NCI-H82 (cell line): ENCODE results near the gene ITSN2.

Source experiments
- DNase-seq: peaks from one replicate; lab custom pipeline; 2025; lab: John Stamatoyannopoulos, UW

Gene ITSN2

DNA sequence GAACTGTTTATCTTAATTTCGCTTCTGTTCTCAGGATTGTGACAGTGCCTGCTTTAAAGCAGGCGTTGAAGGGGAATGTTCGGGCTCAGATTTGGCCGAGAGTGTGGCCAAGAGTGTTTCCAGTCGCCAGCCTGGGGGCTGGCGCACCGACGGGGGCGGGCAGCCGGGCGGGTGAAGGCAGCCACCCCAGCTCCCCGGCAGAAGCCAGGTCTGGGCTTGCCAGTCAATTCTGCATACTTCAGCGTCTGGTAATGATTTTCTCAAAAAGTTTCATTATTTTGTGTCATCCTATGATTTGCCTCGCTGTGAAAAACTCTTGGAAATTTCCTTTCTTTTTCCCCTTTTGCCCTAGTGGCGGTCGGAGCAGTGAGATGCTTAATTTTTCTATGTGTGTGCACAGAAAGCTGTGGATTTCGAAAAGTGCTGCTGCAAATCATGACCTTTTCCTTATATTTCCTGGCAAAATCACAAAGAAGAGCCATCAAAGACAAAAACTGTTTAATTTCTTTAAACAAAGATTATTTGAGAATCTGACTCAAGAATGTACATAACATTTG, 184.6 kb downstream of the ITSN2 start:
- DNase-seq, result no peak

DNA sequence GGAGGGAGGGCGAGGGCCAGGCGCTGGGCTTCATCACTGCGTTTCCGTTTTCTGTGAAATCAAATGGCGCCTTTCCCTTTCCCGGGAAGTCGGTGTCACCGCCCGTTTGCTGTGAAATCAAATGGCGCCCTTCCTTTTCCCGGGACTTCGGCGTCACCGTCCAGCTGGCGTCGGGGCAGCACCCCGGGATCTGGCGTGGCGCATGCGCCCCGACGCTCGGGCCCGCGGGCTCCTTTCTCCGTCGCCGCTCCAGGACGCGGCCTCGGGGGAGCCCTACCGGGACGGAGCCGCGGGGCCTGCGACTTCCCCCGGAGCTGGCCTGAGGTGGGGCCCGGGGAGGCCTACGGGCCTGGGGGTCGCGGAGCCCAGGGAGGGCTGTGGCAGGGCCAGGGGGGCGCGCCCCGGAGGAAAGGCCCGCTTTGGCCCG, 185.5 kb downstream of the ITSN2 start, which contains the start of gene FAM228A:
FAM228A (plus strand) TSS at position 203 of the 427 bp plus-strand sequence. CDS start 428 bp downstream, outside the sequence.
- DNase-seq, result no peak

DNA sequence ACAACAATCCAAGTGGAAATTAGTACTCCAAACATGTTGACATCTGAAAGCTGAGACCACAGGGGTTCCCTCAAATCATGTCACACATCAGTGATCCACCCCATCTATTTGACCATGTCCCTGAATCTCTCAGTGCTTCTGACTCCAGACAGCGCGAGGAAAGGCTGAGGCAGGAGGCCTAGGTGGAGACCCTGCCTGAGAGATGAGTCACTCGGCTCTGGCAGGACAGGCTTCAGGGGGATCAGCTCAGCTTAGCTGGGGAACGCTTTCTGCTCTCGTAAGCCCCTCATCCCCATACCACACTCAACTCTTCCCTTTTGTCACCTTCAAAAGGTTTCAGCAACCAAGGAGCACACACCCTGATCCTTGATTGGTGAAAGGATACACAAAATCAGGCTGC, 191.3 kb downstream of the ITSN2 start:
- DNase-seq, result peak; percentile 15

DNA sequence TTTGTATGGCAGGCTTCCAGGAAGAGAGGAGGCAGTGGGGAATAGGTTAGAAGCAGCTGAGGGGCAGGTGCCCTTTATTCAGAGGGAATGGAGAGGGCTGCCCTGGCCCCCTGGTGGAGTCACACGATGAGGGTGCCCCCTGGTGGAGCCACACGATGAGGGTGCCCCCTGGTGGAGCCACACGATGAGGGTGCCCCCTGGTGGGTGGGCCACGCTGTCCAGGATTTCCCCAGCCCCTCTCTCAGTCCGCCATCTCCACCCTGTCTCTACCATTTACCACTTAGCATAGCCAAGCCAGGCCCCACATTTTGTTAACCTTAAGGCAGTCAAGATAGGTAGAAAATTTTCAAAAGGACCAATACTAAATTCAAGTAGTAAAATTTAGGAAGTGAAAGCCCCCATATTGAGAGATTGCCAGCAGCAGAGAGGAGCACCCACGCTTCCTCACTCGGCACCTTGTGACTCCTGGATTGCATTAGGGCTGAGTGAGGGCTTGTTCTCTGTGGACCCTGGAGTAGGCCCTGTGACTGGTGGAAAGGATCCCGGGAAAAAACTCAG, 195.8 kb downstream of the ITSN2 start:
- peak; percentile 68 for DNase-seq

GRCh38 chr2:24163601-24164000, 196.7 kb downstream of the ITSN2 start:
- DNase-seq, result no peak

DNA sequence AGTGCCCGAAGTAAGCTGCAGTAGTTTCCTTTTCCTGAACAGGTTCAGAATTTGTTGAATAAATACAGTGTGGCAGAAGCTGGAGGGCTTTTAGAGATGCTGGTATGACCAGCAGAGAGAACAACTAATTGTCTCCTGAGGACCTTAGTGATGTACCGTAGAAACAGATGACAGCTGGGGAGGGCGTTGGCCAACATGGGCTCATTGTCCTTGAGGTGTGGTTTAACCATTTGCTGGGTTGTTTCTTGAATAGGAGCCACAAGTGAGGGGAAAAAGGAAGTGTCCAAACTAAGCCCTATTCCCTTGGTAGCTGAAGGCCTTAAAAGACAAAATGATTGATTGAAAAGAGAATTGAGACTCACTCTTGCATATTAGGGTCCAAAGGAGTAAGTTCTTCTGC, 197.2 kb downstream of the ITSN2 start:
- no peak for DNase-seq

GRCh38 chr2:24162494-24162893, 197.8 kb downstream of the ITSN2 start:
- no peak for DNase-seq

DNA sequence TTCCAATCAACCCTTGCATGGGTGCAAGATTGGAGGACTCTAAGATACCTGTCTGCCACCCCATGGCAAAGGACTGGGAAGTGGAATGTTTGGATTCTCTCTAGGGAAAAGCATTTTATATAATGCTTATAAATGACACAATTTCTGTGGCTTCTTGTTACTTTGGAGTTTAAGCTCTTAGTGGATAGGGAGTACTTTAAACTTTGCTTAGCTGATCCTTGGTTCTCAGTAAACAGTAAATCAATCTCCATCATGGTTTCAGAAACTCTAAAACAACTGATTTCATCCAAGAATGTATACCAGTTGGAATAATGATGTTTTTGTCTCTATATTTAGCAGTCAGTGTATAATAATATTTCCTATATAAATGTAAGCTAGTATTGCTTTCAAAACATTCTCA, 199.6 kb downstream of the ITSN2 start:
- DNase-seq, result no peak

GRCh38 chr2:24159708-24160107, 200.6 kb downstream of the ITSN2 start:
- DNase-seq, result no peak

DNA sequence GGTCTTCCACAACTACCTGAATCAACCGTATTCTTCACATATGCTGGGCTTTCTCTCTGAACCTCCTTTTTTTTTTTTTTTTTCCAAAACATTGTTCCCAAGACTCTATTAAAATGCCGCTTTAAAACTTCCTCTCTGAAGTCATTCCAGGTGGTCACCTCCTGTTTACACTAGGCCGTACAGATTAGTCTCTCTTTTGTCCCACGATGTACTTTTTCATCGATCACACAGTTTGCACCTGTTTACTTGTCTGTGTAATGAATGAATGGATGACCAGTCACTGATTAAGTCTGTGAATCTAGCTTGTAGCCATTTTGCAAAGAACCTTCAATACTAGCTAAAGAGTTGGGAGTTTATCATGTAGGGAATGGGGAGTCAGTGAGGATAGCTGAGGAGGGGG, 202.2 kb downstream of the ITSN2 start:
- no peak for DNase-seq

DNA sequence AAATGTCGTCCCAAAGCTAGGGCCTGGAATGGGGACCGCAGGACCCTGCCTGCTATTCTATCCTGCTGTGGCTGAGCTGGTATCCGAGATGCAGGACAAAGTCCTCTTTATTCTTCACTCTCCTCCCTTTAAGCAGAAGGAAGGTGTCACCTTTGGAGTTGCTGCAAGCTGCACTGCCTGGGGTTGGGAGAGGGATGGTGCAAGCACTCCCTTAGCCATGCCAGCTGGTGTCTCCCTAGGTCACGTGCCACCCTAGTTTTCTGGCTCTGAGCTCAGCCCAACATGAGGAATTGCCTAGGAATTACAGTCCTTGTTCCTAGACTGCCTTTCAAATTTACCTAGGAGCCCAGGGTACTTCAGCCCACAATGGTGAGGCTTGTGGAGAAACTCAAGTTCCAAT, 206.9 kb downstream of the ITSN2 start:
- peak; percentile 14 for DNase-seq
